ENCODE data around the gene CRB2.
A peak's percentile ranks its signal among the peaks of the same experiment; 100 is the strongest.

CRB2 gene

DNA sequence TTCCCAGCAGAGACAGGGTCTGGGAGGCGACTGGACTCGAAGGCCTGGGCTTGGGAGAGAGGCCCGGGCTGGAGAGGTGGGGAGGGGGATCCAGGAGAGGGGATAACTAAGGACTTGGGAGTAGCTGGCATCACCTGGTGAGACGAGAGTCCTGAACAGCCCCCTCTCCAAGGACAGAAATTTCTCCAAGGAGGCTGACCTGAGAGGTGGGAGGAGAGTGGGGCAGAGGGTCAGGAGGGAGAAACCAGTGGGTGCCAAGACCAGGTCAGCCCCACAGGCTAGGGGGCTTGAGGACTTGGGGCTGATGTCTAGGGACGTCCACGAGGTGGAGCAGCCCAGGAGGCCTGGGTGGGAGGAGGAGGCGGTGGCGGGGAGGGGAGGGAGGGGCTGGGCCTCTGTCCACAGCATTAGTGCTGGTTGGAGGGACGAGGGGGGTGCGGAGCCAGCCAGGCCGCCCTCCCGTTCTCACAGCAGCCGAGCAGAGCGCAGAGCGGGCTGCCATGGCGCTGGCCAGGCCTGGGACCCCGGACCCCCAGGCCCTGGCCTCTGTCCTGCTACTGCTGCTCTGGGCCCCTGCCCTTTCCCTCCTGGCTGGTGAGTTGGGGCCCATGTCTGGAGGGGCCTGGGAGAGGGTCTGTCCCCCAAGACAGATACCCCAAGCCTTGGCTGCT is at the start of gene CRB2:
TSS of gene CRB2 (plus strand) at position 437 of the 671 bp plus-strand sequence. CDS start at position 501, 64 bp downstream.
- no peaks in the 10 kb centered on the region for H3K36me3 Mint-ChIP-seq (ENCODE audit: low read depth)
- H3K9me3 Mint-ChIP-seq: no peaks in the 10 kb centered on the region
- peaks cover 5% of the 10 kb centered on the region for H3K27me3 Mint-ChIP-seq (ENCODE audit: low read depth)
- H3K27ac Mint-ChIP-seq: no peak within 1 kb of the TSS
- peaks cover 13% of the 10 kb centered on the region for H3K4me1 Mint-ChIP-seq (ENCODE audit: low read depth)
- no peak within 1 kb of the TSS for H3K4me3 Mint-ChIP-seq

DNA sequence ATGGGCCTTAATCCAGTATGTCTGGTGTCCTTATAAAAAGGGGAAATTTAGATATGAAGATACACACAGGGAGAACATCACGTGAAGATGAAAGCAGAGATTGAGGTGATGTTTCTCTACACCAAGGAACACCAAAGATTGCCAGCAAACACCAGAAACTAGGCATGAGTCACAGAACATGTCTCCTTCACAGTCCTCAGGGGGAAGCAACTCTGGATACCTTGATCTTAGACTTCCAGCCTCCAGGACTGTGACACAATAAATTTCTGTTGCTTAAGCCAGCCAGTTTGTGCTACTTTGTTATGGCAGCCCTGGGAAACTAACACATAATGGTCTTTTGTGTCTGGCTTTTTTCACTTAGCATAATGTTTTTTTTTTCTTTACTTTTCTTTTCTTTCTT is 46.4 kb upstream of the CRB2 start:
- Mint-ChIP-seq H3K36me3 (ENCODE audit: low read depth) (no peaks in the 10 kb centered on the region), H3K27ac (no peak overlapping the region), H3K9me3 (no peaks in the 10 kb centered on the region), H3K4me1 (ENCODE audit: low read depth) (peaks cover 8% of the 10 kb centered on the region), H3K4me3 (no peak overlapping the region), H3K27me3 (ENCODE audit: low read depth) (peaks cover 4% of the 10 kb centered on the region)

GRCh38 chr9:123310551-123311249 is 45.3 kb upstream of the CRB2 start:
- Mint-ChIP-seq H3K36me3 (ENCODE audit: low read depth) (no peaks in the 10 kb centered on the region), H3K27me3 (ENCODE audit: low read depth) (no peaks in the 10 kb centered on the region), H3K9me3 (no peaks in the 10 kb centered on the region), H3K4me3 (no peak overlapping the region), H3K27ac (no peak overlapping the region), H3K4me1 (ENCODE audit: low read depth) (no peaks in the 10 kb centered on the region)

GRCh38 chr9:123311250-123311752 is 44.7 kb upstream of the CRB2 start:
- no peaks in the 10 kb centered on the region for H3K9me3 Mint-ChIP-seq
- no peak overlapping the region for H3K4me3 Mint-ChIP-seq
- no peak overlapping the region for H3K27ac Mint-ChIP-seq
- no peaks in the 10 kb centered on the region for H3K4me1 Mint-ChIP-seq (ENCODE audit: low read depth)
- no peaks in the 10 kb centered on the region for H3K27me3 Mint-ChIP-seq (ENCODE audit: low read depth)
- no peaks in the 10 kb centered on the region for H3K36me3 Mint-ChIP-seq (ENCODE audit: low read depth)

DNA sequence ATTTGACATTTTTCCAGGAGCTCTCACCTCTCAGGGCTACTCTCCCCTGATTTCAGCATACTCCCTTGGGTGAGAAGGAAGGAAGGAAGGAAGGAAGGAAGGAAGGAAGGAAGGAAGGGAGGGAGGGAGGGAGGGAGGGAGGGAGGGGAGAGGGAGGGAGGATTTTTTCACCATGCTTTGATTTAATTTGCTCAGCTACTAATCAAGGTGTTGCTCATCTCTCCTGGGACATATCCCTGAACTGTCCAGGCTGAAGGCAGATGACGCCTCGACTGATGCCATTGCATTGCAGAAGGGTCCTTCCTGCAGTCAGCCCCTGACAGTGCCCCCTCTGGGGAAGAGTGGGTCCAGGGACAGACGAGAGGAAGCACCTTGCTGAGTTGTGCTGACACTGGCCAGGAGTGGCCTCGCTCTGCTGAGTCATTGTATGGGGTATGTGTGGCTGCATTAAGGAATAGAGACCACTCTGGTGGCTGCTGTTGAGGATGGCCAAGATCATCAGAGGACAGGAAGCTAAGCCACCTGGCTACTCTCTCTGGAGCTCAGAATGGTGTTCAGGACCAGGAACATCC is 43.6 kb upstream of the CRB2 start:
- Mint-ChIP-seq H3K4me1 (ENCODE audit: low read depth) (peaks cover 3% of the 10 kb centered on the region), H3K36me3 (ENCODE audit: low read depth) (no peaks in the 10 kb centered on the region), H3K27me3 (ENCODE audit: low read depth) (no peaks in the 10 kb centered on the region), H3K9me3 (no peaks in the 10 kb centered on the region), H3K27ac (no peak overlapping the region), H3K4me3 (no peak overlapping the region)

DNA sequence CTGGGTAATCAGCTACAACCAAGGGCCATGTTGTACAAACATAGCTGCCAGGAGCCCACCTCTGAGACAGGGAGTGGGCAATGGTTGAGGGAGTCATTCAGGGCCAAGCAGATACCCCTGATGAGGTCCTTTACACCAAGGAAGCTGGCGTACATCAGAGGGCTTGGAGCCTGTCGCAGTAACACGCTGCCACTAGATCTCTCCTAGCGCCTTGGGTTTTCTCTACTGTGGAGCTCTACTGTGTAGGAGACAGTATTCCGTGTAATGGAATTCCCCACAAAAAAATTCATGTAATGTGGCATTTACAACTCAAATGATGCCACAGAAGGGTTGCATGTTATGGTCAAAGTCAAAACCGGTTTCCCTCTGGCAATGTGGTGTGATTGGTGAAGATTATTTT is 41.4 kb upstream of the CRB2 start:
- peaks cover 13% of the 10 kb centered on the region for H3K4me1 Mint-ChIP-seq (ENCODE audit: low read depth)
- H3K9me3 Mint-ChIP-seq: no peaks in the 10 kb centered on the region
- no peaks in the 10 kb centered on the region for H3K36me3 Mint-ChIP-seq (ENCODE audit: low read depth)
- H3K4me3 Mint-ChIP-seq: no peak overlapping the region
- no peak overlapping the region for H3K27ac Mint-ChIP-seq
- H3K27me3 Mint-ChIP-seq (ENCODE audit: low read depth): no peaks in the 10 kb centered on the region

DNA sequence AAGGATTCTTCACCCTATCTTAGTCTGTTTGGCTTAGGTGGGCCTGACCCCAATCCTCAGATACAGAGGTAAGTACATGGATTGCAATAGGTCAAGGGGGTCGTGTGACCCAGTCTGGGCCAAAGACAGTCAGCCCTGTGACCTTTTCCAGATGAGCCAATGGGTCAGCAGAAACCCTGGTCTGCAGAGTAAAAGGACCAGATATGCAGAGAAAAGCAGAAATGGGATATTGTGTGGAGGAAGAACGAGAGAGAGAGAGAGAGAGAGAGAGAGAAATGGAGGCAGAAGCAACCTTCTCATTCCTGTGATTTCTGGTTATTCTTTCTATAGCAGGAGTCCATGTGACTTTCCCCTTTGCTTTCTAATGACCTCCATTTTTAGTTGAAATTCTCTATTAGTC is 40.4 kb upstream of the CRB2 start:
- Mint-ChIP-seq H3K27me3 (ENCODE audit: low read depth) (no peaks in the 10 kb centered on the region), H3K4me3 (no peak overlapping the region), H3K4me1 (ENCODE audit: low read depth) (peaks cover 15% of the 10 kb centered on the region), H3K36me3 (ENCODE audit: low read depth) (no peaks in the 10 kb centered on the region), H3K27ac (no peak overlapping the region), H3K9me3 (no peaks in the 10 kb centered on the region)

- Mint-ChIP-seq H3K27me3 (ENCODE audit: low read depth) (no peaks in the 10 kb centered on the region), H3K4me3 (no peak overlapping the region)
Observed at GRCh38 chr9:123316053-123316718, 39.8 kb upstream of the CRB2 start.

GRCh38 chr9:123318202-123318601 is 37.8 kb upstream of the CRB2 start:
- H3K4me1 Mint-ChIP-seq (ENCODE audit: low read depth): peaks cover 34% of the 10 kb centered on the region
- H3K36me3 Mint-ChIP-seq (ENCODE audit: low read depth): peaks cover 1% of the 10 kb centered on the region
- no peaks in the 10 kb centered on the region for H3K27me3 Mint-ChIP-seq (ENCODE audit: low read depth)
- no peak overlapping the region for H3K27ac Mint-ChIP-seq
- H3K4me3 Mint-ChIP-seq: no peak overlapping the region
- no peaks in the 10 kb centered on the region for H3K9me3 Mint-ChIP-seq

More at GRCh38 chr9:123316053-123316718, 39.8 kb upstream of the CRB2 start:
- H3K9me3 Mint-ChIP-seq: no peaks in the 10 kb centered on the region
- peaks cover 15% of the 10 kb centered on the region for H3K4me1 Mint-ChIP-seq (ENCODE audit: low read depth)
- H3K27ac Mint-ChIP-seq: no peak overlapping the region
- H3K36me3 Mint-ChIP-seq (ENCODE audit: low read depth): no peaks in the 10 kb centered on the region

GRCh38 chr9:123318961-123319421 is 37.0 kb upstream of the CRB2 start:
- no peak overlapping the region for H3K27ac Mint-ChIP-seq
- no peaks in the 10 kb centered on the region for H3K9me3 Mint-ChIP-seq
- no peaks in the 10 kb centered on the region for H3K27me3 Mint-ChIP-seq (ENCODE audit: low read depth)
- peaks cover 36% of the 10 kb centered on the region for H3K4me1 Mint-ChIP-seq (ENCODE audit: low read depth)
- H3K36me3 Mint-ChIP-seq (ENCODE audit: low read depth): peaks cover 1% of the 10 kb centered on the region
- H3K4me3 Mint-ChIP-seq: no peak overlapping the region

DNA sequence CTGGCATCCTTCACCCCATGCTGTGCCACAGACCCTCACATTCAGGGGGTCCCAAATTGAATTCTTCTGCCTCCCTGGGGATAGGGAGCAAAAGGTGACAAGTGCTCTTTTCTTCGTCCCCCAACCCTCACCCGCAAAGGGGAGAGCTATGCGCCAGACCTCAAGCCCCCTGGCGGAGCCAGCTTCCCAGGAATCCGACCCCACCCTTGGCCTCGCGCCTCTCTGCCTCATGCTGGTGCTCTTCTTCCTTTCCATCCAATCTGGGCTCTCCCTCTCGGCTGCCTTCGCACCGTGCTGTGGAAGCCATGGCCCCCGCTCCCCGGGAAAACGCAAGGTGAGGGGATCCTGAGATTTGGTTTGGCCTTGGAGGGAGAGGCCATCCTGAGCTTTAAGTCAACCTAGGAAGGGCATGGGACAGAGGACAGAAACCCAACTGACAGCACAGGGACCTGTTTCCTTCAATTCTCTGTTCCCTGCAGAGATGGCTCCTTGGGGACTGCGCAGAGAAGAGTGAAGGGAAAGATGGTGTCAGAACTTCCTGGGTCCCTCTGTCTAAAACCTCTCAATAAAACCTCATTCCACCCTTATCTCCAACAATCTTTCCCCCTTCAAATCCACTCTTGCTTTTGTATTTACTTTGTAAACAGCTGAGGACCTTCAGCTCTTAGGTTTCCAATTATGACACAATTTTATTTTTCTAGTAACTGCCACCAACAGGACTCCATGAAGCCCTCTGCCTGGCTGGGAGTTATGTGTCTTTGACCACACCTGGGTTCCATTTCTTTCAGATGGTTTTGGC is 36.3 kb upstream of the CRB2 start:
- Mint-ChIP-seq H3K4me3 (no peak overlapping the region), H3K4me1 (ENCODE audit: low read depth) (peaks cover 38% of the 10 kb centered on the region), H3K27ac (peak overlapping the region; percentile 49), H3K36me3 (ENCODE audit: low read depth) (peaks cover 1% of the 10 kb centered on the region), H3K9me3 (no peaks in the 10 kb centered on the region), H3K27me3 (ENCODE audit: low read depth) (no peaks in the 10 kb centered on the region)

DNA sequence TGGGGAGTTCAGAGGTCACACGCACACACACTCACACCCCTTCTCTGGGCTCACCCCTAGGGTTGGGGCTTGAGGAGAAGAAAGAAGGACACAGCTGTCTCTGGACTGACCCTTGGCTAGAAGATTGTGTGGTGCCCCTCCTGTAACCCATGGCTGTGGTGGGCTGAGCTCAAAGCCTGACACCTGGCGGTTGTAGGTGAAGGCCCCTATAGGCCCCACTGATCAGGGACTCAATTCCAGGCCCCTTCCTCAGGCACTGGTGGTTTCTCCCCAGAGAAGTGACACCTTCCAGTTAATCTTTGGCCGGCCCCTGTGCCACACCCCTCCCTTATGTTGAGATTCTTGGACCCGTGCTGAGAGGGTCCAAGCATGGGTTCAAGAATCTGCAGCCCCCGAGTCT is 35.2 kb upstream of the CRB2 start:
- Mint-ChIP-seq H3K4me3 (no peak overlapping the region), H3K36me3 (ENCODE audit: low read depth) (peaks cover 1% of the 10 kb centered on the region), H3K27me3 (ENCODE audit: low read depth) (peaks cover 9% of the 10 kb centered on the region), H3K9me3 (no peaks in the 10 kb centered on the region), H3K27ac (no peak overlapping the region), H3K4me1 (ENCODE audit: low read depth) (peaks cover 38% of the 10 kb centered on the region)

- no peak overlapping the region for H3K4me3 Mint-ChIP-seq
- H3K27me3 Mint-ChIP-seq (ENCODE audit: low read depth): peaks cover 9% of the 10 kb centered on the region
- peaks cover 38% of the 10 kb centered on the region for H3K4me1 Mint-ChIP-seq (ENCODE audit: low read depth)
- peaks cover 1% of the 10 kb centered on the region for H3K36me3 Mint-ChIP-seq (ENCODE audit: low read depth)
- H3K27ac Mint-ChIP-seq: no peak overlapping the region
- H3K9me3 Mint-ChIP-seq: no peaks in the 10 kb centered on the region
Observed at GRCh38 chr9:123321616-123322272, 34.3 kb upstream of the CRB2 start.
